ENCODE data around the gene ZNF512B.

ZNF512B gene

GRCh38 chr20:63968928-63969760 is 586 bp downstream of the ZNF512B start:
- H3K36me3 ChIP-seq (ENCODE audit: control insufficient read depth in 1 of 2, insufficient read depth in 2 of 2, low read length in 2 of 2): peaks cover 0 to 5% of the 10 kb centered on the region in 2 donors
- H3K4me3 ChIP-seq (ENCODE audit: low read depth in 1 of 2, low read length in 2 of 2): peak overlapping the region; percentile 61 to 67
- H3K9me3 ChIP-seq (ENCODE audit: control insufficient read depth in 1 of 2, low read length in 2 of 2): peaks cover 0 to 6% of the 10 kb centered on the region in 2 donors
- no peaks in the 10 kb centered on the region for H3K27me3 ChIP-seq (ENCODE audit: control insufficient read depth in 1 of 2, insufficient read depth in 2 of 2, low read length in 2 of 2)
- H3K4me1 ChIP-seq (ENCODE audit: control insufficient read depth in 1 of 2, insufficient read depth in 2 of 2, low read length in 2 of 2): peaks cover 8 to 17% of the 10 kb centered on the region in 2 donors
- H3K9ac ChIP-seq (ENCODE audit: low read depth in 1 of 2, low read length in 2 of 2): peak overlapping the region; percentile 54 to 68
- no peak overlapping the region for H3K27ac ChIP-seq (ENCODE audit: low read depth, low read length)

DNA sequence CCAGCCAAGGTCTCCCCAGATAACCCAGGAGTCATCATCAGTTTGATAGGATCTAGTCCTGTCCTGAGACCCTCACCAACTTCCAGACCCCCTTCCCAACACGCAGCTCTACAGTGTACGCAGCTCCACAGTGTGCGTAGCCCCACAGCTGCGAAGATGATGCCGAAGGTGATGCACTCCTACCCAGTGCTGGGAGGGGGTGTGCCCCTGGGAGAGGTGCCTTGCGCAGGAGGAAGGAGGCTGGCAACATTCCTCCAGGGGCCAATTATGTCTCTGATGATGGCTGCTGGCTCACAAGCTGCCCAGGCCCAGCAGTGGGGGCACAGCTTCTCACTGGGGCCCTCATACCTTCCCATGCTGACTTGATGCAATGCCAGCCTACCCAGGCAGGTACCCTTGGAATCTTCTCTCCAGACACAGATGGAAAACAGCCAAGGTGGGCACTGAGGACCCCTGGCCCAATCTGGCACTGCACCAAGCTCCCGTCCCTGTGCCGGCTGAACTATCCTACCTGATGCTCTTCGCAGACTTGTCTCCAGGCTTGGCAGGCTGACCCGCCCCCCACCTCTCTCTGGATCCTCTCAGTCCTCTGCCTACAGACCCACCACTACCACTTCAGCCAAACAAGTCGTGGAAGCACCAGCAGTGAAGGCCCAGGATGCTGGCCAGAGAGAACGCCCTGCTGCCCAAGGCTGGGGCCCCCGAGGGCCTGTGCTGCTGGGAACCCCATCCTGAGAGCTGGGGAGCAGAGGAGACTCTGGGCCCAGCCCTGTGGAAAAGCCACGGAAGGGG is 1.4 kb downstream of the ZNF512B start:
- Histone ChIP-seq H3K4me1 (ENCODE audit: control insufficient read depth in 1 of 2, insufficient read depth in 2 of 2, low read length in 2 of 2) (peaks cover 8 to 13% of the 10 kb centered on the region in 2 donors), H3K9ac (ENCODE audit: low read depth in 1 of 2, low read length in 2 of 2) (peak overlapping the region; percentile 54 to 68)

GRCh38 chr20:63967330-63968135 is 2.2 kb downstream of the ZNF512B start:
- Histone ChIP-seq H3K4me3 (ENCODE audit: low read depth in 1 of 2, low read length in 2 of 2) (no peak overlapping the region), H3K27me3 (ENCODE audit: control insufficient read depth in 1 of 2, insufficient read depth in 2 of 2, low read length in 2 of 2) (no peaks in the 10 kb centered on the region), H3K4me1 (ENCODE audit: control insufficient read depth in 1 of 2, insufficient read depth in 2 of 2, low read length in 2 of 2) (peaks cover 8 to 13% of the 10 kb centered on the region in 2 donors), H3K36me3 (ENCODE audit: control insufficient read depth in 1 of 2, insufficient read depth in 2 of 2, low read length in 2 of 2) (peaks cover 0 to 14% of the 10 kb centered on the region in 2 donors), H3K27ac (ENCODE audit: low read depth, low read length) (no peak overlapping the region), H3K9ac (ENCODE audit: low read depth in 1 of 2, low read length in 2 of 2) (no peak overlapping the region), H3K9me3 (ENCODE audit: control insufficient read depth in 1 of 2, low read length in 2 of 2) (peaks cover 0 to 6% of the 10 kb centered on the region in 2 donors)

More for the DNA sequence above, 1.4 kb downstream of the ZNF512B start:
- Histone ChIP-seq H3K27me3 (ENCODE audit: control insufficient read depth in 1 of 2, insufficient read depth in 2 of 2, low read length in 2 of 2) (no peaks in the 10 kb centered on the region), H3K27ac (ENCODE audit: low read depth, low read length) (no peak overlapping the region), H3K4me3 (ENCODE audit: low read depth in 1 of 2, low read length in 2 of 2) (peak overlapping the region; percentile 61 to 67), H3K36me3 (ENCODE audit: control insufficient read depth in 1 of 2, insufficient read depth in 2 of 2, low read length in 2 of 2) (peaks cover 0 to 8% of the 10 kb centered on the region in 2 donors), H3K9me3 (ENCODE audit: control insufficient read depth in 1 of 2, low read length in 2 of 2) (peaks cover 0 to 6% of the 10 kb centered on the region in 2 donors)

- Histone ChIP-seq H3K27ac (ENCODE audit: low read depth, low read length) (no peak overlapping the region), H3K4me1 (ENCODE audit: control insufficient read depth in 1 of 2, insufficient read depth in 2 of 2, low read length in 2 of 2) (peaks cover 8 to 13% of the 10 kb centered on the region in 2 donors), H3K9ac (ENCODE audit: low read depth in 1 of 2, low read length in 2 of 2) (no peak overlapping the region), H3K36me3 (ENCODE audit: control insufficient read depth in 1 of 2, insufficient read depth in 2 of 2, low read length in 2 of 2) (peaks cover 0 to 19% of the 10 kb centered on the region in 2 donors), H3K4me3 (ENCODE audit: low read depth in 1 of 2, low read length in 2 of 2) (no peak overlapping the region), H3K27me3 (ENCODE audit: control insufficient read depth in 1 of 2, insufficient read depth in 2 of 2, low read length in 2 of 2) (no peaks in the 10 kb centered on the region), H3K9me3 (ENCODE audit: control insufficient read depth in 1 of 2, low read length in 2 of 2) (peaks cover 0 to 6% of the 10 kb centered on the region in 2 donors)
Measured at GRCh38 chr20:63966944-63967322, 2.8 kb downstream of the ZNF512B start.

DNA sequence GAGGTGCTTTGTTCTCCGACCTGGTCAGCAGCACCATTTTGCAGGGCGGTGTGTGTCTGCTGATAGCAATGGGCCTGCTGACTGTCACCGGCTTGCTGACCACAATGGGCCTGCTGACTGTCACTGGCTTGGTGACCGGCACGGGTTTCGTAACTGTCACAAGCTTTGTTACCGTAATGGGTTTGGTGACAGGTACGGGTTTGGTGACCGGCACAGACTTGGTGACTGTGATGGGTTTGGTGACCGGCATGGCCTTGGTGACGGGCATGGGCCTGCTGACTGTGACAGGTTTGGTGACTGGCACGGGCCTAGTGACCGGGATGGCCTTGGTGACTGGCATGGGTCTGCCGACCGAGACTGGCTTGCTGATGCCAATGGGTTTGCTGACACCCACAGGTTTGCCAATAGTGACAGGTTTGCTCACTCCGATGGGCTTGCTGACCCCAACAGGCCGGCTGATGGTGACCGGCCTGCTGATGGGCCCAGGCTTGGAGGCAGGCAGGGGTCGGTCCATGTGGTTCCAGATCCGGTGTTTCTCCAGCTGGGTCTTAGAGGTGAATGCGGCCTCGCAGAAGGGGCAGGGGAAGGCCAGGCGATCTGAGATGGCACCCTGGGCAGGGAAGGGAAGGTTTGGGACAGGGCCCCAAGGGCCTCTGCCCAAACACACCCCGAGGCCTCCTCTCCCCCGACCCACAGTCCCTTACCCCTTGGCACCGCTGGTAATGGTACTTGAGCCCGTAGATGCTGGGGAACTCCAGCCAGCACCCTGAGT is 3.4 kb downstream of the ZNF512B start:
- H3K9me3 ChIP-seq (ENCODE audit: control insufficient read depth in 1 of 2, low read length in 2 of 2): peaks cover 0 to 6% of the 10 kb centered on the region in 2 donors
- peaks cover 8 to 13% of the 10 kb centered on the region in 2 donors for H3K4me1 ChIP-seq (ENCODE audit: control insufficient read depth in 1 of 2, insufficient read depth in 2 of 2, low read length in 2 of 2)
- no peak overlapping the region for H3K9ac ChIP-seq (ENCODE audit: low read depth in 1 of 2, low read length in 2 of 2)
- peaks cover 0 to 24% of the 10 kb centered on the region in 2 donors for H3K36me3 ChIP-seq (ENCODE audit: control insufficient read depth in 1 of 2, insufficient read depth in 2 of 2, low read length in 2 of 2)
- no peaks in the 10 kb centered on the region for H3K27me3 ChIP-seq (ENCODE audit: control insufficient read depth in 1 of 2, insufficient read depth in 2 of 2, low read length in 2 of 2)
- H3K4me3 ChIP-seq (ENCODE audit: low read depth in 1 of 2, low read length in 2 of 2): no peak overlapping the region
- H3K27ac ChIP-seq (ENCODE audit: low read depth, low read length): no peak overlapping the region

- Histone ChIP-seq H3K9ac (ENCODE audit: low read depth in 1 of 2, low read length in 2 of 2) (no peak overlapping the region), H3K4me1 (ENCODE audit: control insufficient read depth in 1 of 2, insufficient read depth in 2 of 2, low read length in 2 of 2) (peaks cover 8 to 10% of the 10 kb centered on the region in 2 donors), H3K27ac (ENCODE audit: low read depth, low read length) (no peak overlapping the region), H3K4me3 (ENCODE audit: low read depth in 1 of 2, low read length in 2 of 2) (no peak overlapping the region), H3K9me3 (ENCODE audit: control insufficient read depth in 1 of 2, low read length in 2 of 2) (peaks cover 0 to 6% of the 10 kb centered on the region in 2 donors), H3K27me3 (ENCODE audit: control insufficient read depth in 1 of 2, insufficient read depth in 2 of 2, low read length in 2 of 2) (no peaks in the 10 kb centered on the region), H3K36me3 (ENCODE audit: control insufficient read depth in 1 of 2, insufficient read depth in 2 of 2, low read length in 2 of 2) (peaks cover 0 to 24% of the 10 kb centered on the region in 2 donors)
Measured at GRCh38 chr20:63964412-63964811, 5.3 kb downstream of the ZNF512B start.

GRCh38 chr20:63963784-63964301 is 5.9 kb downstream of the ZNF512B start:
- Histone ChIP-seq H3K27ac (ENCODE audit: low read depth, low read length) (no peak overlapping the region), H3K9me3 (ENCODE audit: control insufficient read depth in 1 of 2, low read length in 2 of 2) (peaks cover 0 to 6% of the 10 kb centered on the region in 2 donors), H3K27me3 (ENCODE audit: control insufficient read depth in 1 of 2, insufficient read depth in 2 of 2, low read length in 2 of 2) (no peaks in the 10 kb centered on the region), H3K4me1 (ENCODE audit: control insufficient read depth in 1 of 2, insufficient read depth in 2 of 2, low read length in 2 of 2) (peaks cover 6 to 7% of the 10 kb centered on the region in 2 donors), H3K4me3 (ENCODE audit: low read depth in 1 of 2, low read length in 2 of 2) (no peak overlapping the region), H3K9ac (ENCODE audit: low read depth in 1 of 2, low read length in 2 of 2) (no peak overlapping the region), H3K36me3 (ENCODE audit: control insufficient read depth in 1 of 2, insufficient read depth in 2 of 2, low read length in 2 of 2) (peaks cover 0 to 24% of the 10 kb centered on the region in 2 donors)

- H3K27me3 ChIP-seq (ENCODE audit: control insufficient read depth in 1 of 2, insufficient read depth in 2 of 2, low read length in 2 of 2): no peaks in the 10 kb centered on the region
- H3K36me3 ChIP-seq (ENCODE audit: control insufficient read depth in 1 of 2, insufficient read depth in 2 of 2, low read length in 2 of 2): peaks cover 0 to 24% of the 10 kb centered on the region in 2 donors
- no peak overlapping the region for H3K9ac ChIP-seq (ENCODE audit: low read depth in 1 of 2, low read length in 2 of 2)
- no peak overlapping the region for H3K27ac ChIP-seq (ENCODE audit: low read depth, low read length)
- H3K4me1 ChIP-seq (ENCODE audit: control insufficient read depth in 1 of 2, insufficient read depth in 2 of 2, low read length in 2 of 2): peaks cover 2 to 6% of the 10 kb centered on the region in 2 donors
- no peak overlapping the region for H3K4me3 ChIP-seq (ENCODE audit: low read depth in 1 of 2, low read length in 2 of 2)
- H3K9me3 ChIP-seq (ENCODE audit: control insufficient read depth in 1 of 2, low read length in 2 of 2): peaks cover 0 to 6% of the 10 kb centered on the region in 2 donors
Measured at GRCh38 chr20:63963348-63963741, 6.4 kb downstream of the ZNF512B start.
